ENCODE results near the gene SERTM2.
A peak's percentile ranks its signal among the peaks of the same experiment; 100 is the strongest.
"Not testable (repeated sequence)": the region's sequence is repeated elsewhere in the genome, so short reads cannot be mapped to it uniquely, and the experiment has no call there.

The SERTM2 gene

DNA sequence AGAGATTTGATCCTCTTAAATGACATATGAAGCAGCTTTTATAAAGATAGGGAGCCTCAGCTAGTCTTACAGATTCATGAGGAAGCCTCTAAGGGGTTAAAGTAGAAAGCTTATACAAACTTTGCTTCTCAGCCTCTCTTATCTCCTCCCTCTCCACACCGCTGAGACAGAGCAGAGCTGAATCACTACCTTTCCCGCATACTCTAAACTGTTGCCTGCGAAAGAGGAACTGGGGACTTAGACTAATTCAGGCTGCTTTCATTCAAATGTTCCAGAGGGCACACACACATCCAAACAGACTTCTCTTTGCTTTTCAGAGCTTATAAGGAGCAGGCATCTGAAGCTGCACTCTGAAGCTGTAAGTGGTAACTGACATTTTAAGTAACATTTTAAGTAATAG lies at the start of gene SERTM2:
SERTM2 (plus strand) TSS at position 169 of the 400 bp plus-strand sequence. CDS start 7,213 bp downstream, outside the sequence.
- DNase-seq: no peak

DNA sequence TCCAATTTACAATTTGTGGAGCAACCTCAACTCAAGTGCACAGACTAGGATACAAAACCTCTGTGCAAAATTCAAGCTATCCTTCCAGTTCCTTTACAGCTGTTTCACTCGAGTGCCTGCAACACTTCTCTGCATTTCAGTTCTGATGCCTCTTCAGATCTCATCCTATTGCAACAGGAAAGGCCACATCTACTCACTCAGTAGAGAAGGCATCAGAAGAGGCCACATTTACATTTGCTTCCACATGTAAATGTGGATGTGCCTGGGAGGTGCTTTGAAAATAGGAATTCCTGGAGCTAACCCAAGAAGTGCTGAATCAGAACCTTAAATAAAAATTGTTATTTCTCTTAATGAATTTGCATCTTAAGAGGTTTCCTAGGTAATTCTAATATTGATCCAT lies 45.8 kb upstream of the SERTM2 start:
- DNase-seq: no peak

- no peak for DNase-seq
These were observed 43.5 kb upstream of the SERTM2 start for GRCh38 chrX:111467896-111468295.

- no peak for DNase-seq
These were observed 40.6 kb upstream of the SERTM2 start for GRCh38 chrX:111470681-111471403.

DNA sequence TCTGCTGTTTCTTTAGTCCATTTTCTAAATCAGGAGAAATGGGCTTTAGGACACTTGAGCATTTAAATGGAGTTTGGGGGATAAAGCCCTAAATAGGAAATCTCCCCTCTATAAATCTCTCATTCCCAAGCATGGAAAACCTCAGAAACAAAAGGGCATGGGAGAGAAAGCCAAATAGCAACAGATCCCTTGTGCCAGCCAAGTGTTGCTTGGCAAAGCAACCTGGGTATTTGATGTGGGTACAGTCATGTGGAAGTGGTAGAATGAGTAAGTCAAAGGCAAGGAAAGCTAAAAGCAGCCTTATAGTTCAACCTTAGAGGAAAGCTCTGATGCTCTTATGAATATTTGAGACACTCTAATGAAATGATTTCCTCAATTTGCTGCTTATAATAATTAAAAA lies 29.5 kb upstream of the SERTM2 start:
- no peak for DNase-seq

GRCh38 chrX:111483135-111483534 lies 28.3 kb upstream of the SERTM2 start:
- no peak for DNase-seq

DNA sequence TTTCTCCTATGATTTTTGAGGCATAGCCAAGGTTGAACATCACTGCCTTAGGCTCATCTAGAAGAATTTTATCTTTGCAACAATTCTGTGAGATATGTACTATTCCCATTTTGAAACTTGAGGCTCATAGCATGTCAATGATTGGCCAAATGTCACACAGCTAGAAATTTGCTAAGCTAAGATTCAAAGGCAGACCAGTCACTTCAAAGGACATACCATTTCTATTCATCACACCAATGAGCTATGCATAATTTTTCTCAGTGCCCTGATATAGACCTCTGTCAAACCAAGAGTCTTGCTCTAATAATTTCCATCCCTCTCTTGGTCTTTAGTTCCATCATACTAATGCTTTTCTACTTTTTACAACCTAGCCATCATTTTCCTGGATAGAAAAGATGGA lies 27.6 kb upstream of the SERTM2 start:
- no peak for DNase-seq

DNA sequence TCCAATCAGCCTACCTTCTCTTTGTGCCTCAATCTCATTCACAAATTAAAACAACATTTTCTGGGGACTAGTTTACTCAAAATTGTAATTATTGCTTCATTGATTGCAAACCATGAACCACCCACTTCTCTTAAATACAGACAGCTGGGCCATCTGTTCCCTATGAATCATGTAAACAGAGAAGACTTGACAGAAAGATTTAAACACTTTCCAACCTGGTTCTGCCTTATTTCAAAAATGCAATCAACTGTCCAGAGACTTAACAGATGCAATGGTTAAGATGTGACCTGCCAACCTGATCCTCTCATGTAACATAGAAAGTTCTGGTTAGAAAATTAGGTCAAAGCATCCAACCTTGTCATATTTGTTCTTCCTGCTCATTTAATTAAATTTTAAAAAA lies 20.8 kb upstream of the SERTM2 start:
- DNase-seq: no peak

DNA sequence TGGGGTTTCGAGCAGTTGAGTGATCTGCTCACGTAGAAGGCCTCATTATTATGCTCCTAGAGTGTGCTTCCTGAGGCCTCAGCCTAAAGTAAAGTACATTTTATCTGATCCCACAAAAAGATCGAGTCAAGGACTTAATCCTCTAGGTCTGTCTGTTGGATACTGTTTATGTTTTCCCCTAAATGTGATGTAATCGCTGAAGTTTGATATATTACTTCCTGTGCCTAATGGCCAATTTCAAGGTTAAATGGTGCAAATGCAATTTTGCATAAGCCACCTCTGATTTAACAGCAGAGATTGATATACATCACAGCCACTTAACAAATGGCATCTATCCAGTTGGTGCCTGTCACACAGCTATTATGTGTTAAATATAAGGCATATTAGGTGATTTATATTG lies 19.4 kb upstream of the SERTM2 start:
- DNase-seq: no peak

GRCh38 chrX:111498538-111499103 lies 12.8 kb upstream of the SERTM2 start:
- no peak for DNase-seq

GRCh38 chrX:111503485-111503993 lies 7.9 kb upstream of the SERTM2 start:
- DNase-seq: no peak

DNA sequence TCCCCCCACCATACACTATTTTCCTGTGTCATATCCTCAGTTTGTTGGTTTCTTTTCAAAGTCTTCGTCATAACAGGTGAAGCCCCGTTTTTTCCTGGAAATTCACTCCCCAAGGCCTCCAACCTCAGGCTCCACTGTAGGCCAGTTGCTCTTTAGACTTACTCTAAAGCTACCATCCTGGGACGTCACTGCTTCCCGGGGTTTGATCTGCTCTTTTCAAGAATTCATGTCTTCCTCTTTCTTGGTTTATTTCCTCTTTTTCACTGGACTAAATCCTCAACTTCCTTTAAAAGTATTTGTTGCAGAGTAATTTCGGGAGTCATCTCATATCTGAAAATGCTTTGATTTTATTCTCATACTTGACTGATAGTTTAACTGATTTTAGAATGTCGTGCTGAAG lies 6.5 kb upstream of the SERTM2 start:
- no peak for DNase-seq

DNA sequence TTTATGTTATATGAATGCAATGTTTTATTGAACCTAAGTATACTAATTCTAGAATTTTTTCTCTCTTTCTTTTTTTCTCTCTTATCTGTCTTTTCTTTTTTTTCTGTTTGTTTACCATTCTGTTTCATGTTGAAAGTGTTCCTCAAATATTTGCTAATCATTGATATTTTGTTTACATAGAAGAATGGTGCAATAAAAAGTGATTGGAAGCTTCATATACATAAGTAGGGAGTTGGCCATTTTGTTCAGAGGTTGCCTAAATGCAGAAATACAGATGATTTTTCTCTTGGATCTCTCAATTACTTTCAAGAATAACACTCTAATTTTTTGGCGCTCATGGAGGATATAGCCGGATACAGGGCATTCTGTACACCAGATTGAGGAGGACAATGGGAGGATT lies 5.7 kb upstream of the SERTM2 start:
- no peak for DNase-seq

GRCh38 chrX:111506826-111507225 lies 4.6 kb upstream of the SERTM2 start:
- DNase-seq: no peak

DNA sequence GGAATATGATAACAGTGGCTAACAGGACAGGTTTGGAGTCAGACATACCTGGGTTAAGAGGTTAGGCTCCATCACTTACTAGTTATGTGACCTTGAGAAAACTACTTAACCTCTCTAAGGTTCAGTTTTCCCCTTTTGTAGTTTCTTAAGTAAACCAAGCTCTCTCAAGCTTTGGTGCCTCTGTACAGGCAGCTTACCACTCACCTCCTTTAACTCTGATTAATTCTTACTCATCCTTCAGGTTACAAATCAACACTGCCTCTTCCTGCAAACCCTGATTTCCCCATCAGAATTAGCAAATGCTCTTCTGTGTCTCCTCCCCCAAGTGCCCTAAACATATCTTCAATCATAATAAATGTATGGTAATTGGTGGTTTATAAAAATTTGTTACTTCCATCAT lies 3.5 kb upstream of the SERTM2 start:
- no peak for DNase-seq

GRCh38 chrX:111515298-111515697 lies 3.9 kb downstream of the SERTM2 start:
- no peak for DNase-seq

- no peak for DNase-seq
These were observed 7.2 kb downstream of the SERTM2 start for GRCh38 chrX:111518667-111519066.

DNA sequence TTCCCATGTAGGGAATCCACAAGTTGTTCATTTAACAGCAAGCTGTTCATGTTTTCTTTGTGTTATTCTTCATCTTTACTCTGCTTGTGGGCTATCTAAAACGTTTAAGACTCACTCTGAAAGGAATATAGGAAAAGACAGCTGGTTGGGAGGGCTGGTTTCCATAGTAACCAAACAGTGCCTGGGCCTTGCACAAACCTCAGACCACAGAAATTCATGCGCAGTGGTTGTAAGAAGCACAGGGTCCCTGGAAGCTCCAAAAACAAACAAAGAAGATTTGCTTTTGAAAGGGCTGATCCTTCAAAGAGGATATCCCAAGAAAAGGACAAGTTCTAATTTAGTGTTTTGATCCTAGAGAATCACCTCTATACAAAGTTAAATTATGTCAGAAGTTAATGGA lies 7.8 kb downstream of the SERTM2 start:
- peak; percentile 59 for DNase-seq

DNA sequence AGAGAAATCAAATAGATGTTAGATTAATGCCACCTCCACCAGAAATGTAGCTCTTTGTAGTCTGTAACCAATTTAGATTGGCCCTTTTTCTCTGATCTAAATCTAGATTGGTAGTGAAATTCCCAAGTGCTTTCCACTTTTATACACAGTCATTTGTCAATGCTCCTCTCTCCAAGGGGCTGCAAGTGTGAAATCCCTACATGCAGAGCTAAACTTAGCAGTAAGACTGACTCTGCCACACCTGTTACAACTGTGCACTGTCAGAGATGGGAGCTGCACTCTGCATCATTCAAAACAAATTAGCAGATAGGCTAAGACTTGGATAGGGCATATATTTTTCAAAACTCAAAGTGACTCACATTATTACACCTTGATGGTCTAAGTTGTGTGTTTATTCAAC lies 9.1 kb downstream of the SERTM2 start:
- no peak for DNase-seq

- no peak for DNase-seq
These were observed 9.7 kb downstream of the SERTM2 start for GRCh38 chrX:111521169-111521568.

DNA sequence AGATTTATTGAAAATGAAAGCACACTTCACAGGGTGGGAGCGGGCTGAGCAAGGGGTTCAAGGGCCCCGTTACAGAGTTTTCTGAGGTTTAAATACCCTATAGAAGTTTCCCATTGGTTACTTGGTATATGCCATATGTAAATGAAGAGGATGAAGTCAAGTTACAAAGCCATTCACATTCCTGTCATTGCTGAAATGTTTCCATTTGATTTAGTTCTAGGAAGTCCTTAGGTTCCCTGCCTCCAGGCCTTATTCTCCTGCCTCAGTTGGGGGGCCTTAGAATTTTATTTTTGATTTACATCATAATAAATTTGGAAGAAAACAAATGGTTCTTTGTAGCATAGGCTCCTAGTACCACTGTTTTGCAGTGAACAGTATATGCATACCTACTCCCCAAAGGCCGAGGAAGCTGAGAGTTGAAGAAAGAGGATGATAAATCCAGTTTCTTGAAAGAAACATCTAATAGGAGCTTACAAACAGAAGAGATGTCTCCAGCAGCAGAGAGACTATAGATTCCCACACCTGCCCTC lies 31.8 kb downstream of the SERTM2 start:
- no peak for DNase-seq

DNA sequence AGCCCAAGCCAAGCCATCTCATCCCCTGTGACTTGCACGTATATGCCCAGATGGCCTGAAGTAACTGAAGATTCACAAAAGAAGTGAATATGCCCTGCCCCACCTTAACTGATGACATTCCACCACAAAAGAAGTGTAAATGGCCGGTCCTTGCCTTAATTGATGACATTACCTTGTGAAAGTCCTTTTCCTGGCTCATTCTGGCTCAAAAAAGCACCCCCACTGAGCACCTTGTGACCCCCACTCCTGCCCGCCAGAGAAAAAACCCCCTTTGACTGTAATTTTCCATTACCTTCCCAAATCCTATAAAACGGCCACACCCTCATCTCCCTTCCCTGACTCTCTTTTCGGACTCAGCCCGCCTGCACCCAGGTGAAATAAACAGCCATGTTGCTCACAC lies 37.8 kb downstream of the SERTM2 start:
- DNase-seq: not testable (repeated sequence)

- no peak for DNase-seq
These were observed 44.0 kb downstream of the SERTM2 start for GRCh38 chrX:111555406-111555958.

DNA sequence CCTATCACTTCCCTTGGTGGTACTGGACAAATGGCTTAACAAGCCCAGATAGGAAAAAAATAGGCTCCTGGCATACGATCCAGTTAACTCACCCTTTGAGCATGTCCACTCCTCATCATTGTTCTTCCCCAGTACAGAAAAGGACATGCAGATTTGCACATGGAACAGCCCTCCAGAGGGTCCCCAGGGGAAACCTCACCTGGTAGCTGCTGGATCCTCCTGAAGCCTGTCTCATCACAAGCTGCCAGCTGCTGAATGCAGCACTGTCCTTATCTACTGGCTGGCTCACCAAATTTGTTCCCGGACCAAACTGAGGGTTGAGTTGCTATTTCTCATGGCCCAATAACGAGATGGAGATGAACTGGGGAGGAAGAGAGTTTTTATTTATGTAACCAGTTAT lies 49.4 kb downstream of the SERTM2 start:
- no peak for DNase-seq

Data from right hindlimb (tissue), 1 donor.